NCI-H82 (cell line): ENCODE measurements around the gene CABCOCO1.

Experiments
- DNase-seq: peaks from one replicate; lab custom pipeline; 2025; lab: John Stamatoyannopoulos, UW

CABCOCO1 gene

DNA sequence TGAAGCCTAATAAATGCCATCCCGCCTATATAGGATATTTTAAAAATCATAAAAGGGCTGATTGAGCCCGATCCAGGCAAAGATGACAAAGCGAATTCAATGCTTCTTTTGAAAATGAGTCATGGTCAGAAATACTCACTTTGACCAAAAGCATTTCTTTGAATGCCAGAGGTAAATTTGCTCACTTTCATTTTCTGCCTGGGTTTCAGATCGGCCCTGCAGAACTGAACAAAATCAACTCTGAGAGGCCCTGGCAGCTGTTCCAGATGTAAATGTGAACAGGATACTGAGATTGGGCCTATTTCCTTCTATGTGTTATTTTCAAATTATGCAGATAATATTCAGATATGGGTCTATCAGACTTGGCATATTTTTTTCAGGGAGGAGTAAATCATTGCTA is 124.0 kb downstream of the CABCOCO1 start:
- no peak for DNase-seq

DNA sequence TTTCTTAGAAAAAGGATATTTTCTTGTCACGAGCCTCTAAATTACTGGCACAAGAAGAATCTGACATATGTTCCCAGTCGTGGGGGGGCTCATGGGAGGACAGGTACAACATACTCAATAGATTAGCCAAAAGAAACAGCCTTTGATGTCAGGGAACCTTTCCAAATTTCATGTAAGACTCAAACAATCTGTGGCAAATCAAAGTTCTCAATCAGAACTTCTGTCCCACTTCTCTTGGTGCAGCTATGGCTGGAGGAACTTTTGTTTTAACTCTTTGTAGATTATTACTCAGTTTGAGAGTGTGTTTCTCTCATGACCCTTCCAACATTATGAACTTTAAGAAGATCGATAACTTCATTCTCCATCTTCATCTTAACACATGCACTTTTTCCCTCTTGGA is 124.4 kb downstream of the CABCOCO1 start:
- no peak for DNase-seq

DNA sequence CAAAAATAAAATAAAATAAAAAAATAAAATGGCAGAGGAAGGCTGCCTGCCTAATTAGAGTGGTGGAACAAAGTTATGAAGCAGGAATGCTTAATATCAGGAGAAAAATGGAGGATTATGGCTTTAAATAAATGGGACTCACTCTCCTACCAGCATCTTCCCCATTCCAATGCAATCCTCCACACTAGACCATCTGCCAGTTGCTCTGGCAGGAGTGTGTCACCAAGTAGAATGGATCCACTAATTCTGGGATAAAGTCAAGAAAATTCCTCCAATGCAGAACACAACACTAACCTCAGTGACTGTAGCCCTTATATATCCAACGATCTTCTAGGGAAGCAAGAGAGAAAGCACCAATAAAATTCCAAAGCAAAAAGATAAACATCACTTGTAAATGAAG is 126.3 kb downstream of the CABCOCO1 start:
- no peak for DNase-seq

GRCh38 chr10:61791216-61791615 is 128.5 kb downstream of the CABCOCO1 start:
- no peak for DNase-seq

DNA sequence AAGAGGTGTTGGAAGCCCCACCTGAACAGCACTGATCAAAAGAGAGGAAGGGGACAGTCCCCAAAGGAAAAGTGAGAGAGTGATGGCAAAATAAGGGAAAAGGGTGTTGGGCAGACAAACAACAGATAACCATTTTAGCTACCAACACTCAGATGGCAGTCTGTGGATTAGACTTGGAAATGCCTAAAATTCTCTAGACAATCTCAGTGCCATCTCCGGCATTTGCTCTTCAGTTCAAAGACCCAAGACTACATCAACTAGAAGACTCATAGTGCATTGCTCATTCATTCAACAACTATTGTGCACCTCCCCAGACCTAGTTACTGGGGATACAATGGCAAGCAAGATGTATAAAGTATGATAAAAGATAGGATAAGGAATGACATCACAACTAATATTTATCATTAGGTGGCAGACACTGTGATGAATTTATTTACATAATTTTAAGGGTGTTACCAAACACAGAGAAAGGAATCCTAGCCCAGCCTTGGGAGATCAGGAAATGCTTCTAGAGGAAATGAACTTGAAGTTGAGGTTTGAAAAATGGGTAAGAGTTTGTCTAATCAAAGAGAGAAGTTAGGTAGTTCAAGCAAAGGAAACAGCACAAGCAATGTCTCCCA is 129.5 kb downstream of the CABCOCO1 start:
- DNase-seq = no peak

- DNase-seq = no peak
Observed at GRCh38 chr10:61792921-61793320, 130.2 kb downstream of the CABCOCO1 start.

- DNase-seq = peak; percentile 81
Observed at GRCh38 chr10:61793760-61794703, 131.3 kb downstream of the CABCOCO1 start.

GRCh38 chr10:61795147-61795546 is 132.4 kb downstream of the CABCOCO1 start:
- no peak for DNase-seq

DNA sequence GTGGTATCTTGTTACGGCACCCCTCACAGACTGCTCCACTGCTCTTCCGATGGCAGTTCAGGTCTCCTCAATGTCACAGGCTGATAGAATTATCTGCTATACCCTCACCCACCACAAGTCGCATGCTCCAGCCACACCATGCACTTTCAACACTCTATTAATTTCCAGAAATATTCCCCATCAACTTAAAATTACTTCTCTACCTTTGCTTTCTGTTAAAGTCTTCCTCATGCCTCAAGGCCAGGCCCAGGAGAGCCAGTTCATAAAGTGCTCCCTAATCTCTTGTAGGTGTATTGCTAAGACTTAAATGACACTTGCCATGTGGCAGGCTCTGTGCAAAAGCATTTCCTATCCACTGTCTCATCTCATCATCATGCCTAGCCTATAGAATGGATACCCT is 132.8 kb downstream of the CABCOCO1 start:
- peak; percentile 15 for DNase-seq

GRCh38 chr10:61796785-61797184 is 134.1 kb downstream of the CABCOCO1 start:
- no peak for DNase-seq

GRCh38 chr10:61797304-61798153 is 134.8 kb downstream of the CABCOCO1 start:
- no peak for DNase-seq

DNA sequence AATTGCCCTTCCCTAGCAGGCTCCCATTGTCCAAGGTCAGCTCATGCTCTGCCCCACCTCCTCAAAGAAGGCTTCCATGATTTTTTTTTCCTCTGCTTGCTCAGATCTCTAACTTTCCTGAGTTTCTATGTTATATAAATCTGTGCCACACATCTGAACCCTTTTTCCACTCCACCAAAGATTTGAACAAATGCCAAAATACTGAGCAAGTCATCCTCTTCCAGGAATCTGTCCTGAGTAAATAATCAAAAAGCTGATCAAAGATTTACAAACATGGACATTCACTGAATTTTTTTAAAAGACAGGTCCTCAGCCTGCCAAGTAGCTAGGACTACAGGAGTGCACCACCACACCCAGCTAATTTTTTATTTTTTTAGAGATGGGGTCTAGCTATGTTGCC is 136.0 kb downstream of the CABCOCO1 start:
- DNase-seq = no peak

GRCh38 chr10:61801484-61801883 is 138.8 kb downstream of the CABCOCO1 start:
- DNase-seq = no peak

DNA sequence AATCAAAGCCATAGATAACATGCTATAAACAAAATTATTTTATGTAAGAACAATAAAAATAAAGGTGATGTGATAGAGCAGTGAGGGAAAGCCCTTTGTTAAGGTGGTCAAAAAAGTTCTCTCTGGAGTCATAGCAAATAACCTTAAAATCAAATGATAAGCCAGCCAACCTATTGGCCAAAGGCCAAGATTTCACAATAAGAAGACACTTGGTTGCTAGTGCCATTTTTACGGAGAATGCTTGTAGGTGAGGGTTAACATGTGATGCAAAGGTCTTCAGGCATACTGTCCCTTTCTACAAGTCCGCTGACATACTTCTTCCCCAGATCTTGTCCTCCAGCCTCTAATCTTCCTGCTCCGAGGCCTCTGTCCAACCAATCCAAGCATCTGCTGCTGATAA is 140.5 kb downstream of the CABCOCO1 start:
- DNase-seq = no peak

GRCh38 chr10:61804414-61804813 is 141.7 kb downstream of the CABCOCO1 start:
- DNase-seq = no peak

DNA sequence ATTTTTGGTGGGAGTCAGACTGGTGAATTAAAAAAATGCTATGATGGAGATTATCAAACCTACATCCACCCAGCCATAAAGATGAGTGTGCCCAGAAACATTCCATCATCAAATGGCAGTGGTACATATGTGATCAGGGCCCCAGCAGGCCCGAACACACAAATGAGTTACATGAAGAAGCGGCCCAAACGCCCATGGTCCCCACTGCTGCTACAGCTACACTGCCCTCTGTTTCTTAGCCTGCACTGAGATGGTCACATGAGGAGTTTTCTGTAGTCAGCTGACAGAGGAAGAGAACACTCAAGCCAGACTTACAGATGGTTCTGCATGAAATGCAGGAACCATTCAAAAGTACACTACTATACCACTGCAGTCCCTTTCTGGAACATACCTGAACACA is 142.4 kb downstream of the CABCOCO1 start:
- DNase-seq = no peak

GRCh38 chr10:61810263-61810662 is 147.5 kb downstream of the CABCOCO1 start:
- DNase-seq = no peak

DNA sequence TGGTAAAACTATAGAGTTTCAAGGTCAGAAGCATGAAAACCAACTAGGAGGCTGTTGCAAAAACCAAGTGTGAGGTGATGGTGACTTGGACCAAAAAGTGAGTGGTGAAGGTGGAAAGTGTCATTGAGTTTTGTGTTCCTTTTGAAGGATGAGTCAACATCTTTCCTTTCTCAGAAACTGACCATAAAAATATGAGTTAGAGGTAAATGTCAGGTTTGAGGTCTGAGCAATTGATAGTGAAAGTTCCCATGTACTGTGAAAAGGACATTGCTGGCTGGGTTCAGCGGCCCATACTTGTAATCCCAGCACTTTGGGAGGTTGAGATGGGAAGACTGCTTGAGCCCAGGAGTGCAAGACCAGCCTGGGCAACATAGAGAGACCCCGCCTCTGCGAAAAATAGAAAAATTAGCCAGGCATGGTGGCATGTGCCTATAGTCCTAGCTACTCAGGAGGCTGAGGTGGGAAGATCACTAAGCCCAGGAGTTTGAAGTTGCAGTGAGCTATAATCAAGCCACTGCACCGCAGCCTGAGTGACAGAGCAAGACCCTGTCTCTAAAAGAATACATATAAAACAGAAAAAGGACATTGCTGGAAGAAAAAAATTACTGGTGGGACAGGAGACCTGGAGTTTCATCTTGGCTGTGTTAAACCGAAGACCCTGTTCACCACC is 149.5 kb downstream of the CABCOCO1 start:
- no peak for DNase-seq

DNA sequence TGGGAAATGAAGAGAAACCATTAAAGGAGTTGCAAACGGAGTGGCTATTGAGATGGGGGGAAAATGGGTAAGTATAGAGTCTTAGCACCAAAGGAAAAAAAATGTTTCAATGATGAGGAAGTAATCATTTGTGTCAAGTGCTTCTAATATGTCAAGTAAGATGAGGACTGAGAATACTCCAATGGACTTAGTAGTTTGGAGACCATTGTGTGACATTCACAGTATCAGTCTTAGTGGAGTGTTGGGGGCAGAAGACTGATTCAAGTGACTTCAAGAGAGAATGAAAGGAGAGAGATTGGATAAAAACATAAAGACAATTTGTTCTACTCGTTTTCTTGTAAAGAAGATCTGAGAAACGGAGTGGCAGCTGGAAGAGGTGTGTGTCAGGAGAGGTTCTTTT is 150.2 kb downstream of the CABCOCO1 start:
- DNase-seq = no peak

GRCh38 chr10:61814160-61814559 is 151.4 kb downstream of the CABCOCO1 start:
- DNase-seq = no peak

GRCh38 chr10:61815496-61815895 is 152.8 kb downstream of the CABCOCO1 start:
- DNase-seq = no peak
